AG09309 (cell line): ENCODE data around the gene ERCC6L.
"Not testable (repeated sequence)": the region's sequence is repeated elsewhere in the genome, so short reads cannot be mapped to it uniquely, and the experiment has no call there.

Source experiments
- DNase-seq: peaks from one replicate; pipeline ENCODE4 v3.0.0-alpha.2; 2010; ENCODE audit warnings: low read depth
- H3K4me3 ChIP-seq: 2 replicates; pipeline ENCODE4 v1.5.1; 2011; ENCODE audit warnings: mild to moderate bottlenecking, low read depth, low read length, moderate library complexity; ENCODE audit not compliant: control insufficient read depth
- CTCF ChIP-seq: IDR thresholded peaks from 2 replicates; pipeline ENCODE4 v1.5.1; 2011; ENCODE audit warnings: mild to moderate bottlenecking, low read depth, low read length, inconsistent platforms; ENCODE audit not compliant: insufficient read depth, control insufficient read depth; ENCODE audit errors: missing control alignments

ERCC6L gene

GRCh38 chrX:72238183-72238582 lies 644 bp downstream of the ERCC6L start:
- DNase-seq, result no peak
- TF ChIP-seq CTCF, result no peak
- H3K4me3 ChIP-seq, result peak overlapping the region; percentile 49

GRCh38 chrX:72236841-72237240 lies 2.0 kb downstream of the ERCC6L start:
- no peak for DNase-seq
- no peak for TF ChIP-seq CTCF
- H3K4me3 ChIP-seq, result no peak overlapping the region

GRCh38 chrX:72230290-72230689 lies 8.5 kb downstream of the ERCC6L start:
- DNase-seq, result no peak
- no peak for TF ChIP-seq CTCF
- no peak overlapping the region for H3K4me3 ChIP-seq

GRCh38 chrX:72220375-72220774 lies 18.5 kb downstream of the ERCC6L start:
- not testable (repeated sequence) for DNase-seq, H3K4me3 ChIP-seq

- H3K4me3 ChIP-seq, result no peak overlapping the region
- no peak for DNase-seq
- no peak for TF ChIP-seq CTCF
Observed at GRCh38 chrX:72216973-72217372, 21.9 kb downstream of the ERCC6L start.

- no peak overlapping the region for H3K4me3 ChIP-seq
- DNase-seq, result no peak
- TF ChIP-seq CTCF, result no peak
Observed at GRCh38 chrX:72208126-72208800, 30.6 kb downstream of the ERCC6L start.

- no peak for DNase-seq
- no peak overlapping the region for H3K4me3 ChIP-seq
- TF ChIP-seq CTCF, result no peak
Observed at GRCh38 chrX:72207366-72207765, 31.5 kb downstream of the ERCC6L start.
